GM12801 (cell line): ENCODE measurements around the gene NFIX.

Experiments used
- TF ChIP-seq, protein P1 (sequence below): IDR thresholded peaks from one replicate; pipeline ENCODE4 v1.5.1; 2011; ENCODE audit warnings: control low read depth; ENCODE audit not compliant: insufficient read length; ENCODE audit errors: extremely low read depth

The NFIX gene

DNA sequence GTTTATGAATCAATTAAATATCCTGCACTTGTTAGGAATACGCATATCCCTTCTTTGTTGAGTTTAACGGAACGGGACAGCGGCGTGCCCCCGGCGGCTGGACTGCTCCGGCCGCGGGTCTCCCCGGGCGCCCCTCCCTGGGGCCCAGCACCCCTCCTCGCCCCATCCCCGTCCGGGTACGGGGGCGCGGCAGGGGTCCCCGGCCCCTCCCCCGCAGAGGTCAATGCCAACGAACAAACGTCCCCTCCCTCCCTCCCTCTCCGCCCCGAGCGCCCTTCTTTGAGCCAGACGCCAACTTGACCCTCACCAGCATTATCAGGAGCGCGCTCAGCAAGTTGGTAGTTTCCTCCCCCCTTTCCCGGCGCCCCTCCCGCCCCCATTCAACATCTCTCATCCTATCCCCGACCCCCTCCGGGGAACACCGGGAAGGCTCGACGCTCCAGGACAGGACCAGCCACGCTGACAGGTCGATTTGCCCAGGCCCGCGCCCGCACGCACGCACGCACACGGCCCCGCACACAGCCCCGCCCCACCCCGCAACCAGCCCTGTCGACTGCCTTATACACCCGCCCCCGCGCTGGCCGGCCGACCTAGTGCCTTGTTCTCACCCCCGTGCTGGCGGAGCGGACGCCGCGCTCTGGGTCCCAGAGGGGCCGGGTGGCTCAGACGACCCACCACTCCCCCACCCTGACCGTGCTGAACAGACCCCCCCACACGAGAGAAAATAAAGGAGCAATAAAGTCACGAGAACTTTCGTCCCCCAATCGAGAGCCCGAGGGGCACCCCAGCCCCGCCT lies 102.4 kb downstream of the NFIX start:
- TF ChIP-seq, protein P1, sequence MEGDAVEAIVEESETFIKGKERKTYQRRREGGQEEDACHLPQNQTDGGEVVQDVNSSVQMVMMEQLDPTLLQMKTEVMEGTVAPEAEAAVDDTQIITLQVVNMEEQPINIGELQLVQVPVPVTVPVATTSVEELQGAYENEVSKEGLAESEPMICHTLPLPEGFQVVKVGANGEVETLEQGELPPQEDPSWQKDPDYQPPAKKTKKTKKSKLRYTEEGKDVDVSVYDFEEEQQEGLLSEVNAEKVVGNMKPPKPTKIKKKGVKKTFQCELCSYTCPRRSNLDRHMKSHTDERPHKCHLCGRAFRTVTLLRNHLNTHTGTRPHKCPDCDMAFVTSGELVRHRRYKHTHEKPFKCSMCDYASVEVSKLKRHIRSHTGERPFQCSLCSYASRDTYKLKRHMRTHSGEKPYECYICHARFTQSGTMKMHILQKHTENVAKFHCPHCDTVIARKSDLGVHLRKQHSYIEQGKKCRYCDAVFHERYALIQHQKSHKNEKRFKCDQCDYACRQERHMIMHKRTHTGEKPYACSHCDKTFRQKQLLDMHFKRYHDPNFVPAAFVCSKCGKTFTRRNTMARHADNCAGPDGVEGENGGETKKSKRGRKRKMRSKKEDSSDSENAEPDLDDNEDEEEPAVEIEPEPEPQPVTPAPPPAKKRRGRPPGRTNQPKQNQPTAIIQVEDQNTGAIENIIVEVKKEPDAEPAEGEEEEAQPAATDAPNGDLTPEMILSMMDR: no peak

DNA sequence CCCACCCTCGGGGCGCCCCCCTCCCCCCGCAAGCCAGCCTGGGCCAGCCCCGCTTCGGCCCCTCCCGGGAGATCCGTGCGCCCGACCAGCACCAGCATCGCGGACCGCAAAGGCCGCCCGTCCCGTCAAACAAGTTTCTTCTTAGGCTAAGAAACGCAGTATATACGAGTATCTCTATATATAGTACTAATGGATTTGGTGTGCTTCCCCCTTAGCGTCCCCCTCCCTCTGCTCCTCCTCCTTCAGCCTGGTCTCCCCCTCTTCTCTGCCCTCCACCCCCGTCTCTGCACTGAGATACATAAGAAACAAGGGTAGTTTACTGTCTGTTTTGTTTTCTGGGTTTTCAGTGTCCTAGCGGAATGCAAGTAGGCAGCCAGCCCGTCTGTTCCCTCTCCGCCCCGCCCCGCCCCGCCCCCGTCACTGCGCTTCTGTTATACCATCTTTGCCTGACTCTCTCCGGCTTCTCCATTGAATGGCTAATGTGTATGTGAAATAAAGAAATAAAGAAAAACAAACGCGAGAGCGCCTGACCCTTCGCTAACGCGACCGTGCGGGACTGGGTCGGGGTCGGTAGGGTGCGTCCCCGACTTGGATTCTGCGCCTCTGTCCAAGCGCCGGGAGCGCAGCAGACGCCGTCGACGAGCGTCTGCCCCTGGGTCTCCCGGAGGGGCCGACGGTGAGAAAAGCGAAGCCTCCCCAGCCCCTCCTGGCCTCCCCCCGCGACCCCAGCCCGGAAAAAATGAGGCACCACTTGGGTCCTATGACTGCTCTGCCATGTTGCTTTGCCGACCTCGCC lies 103.2 kb downstream of the NFIX start:
- TF ChIP-seq, protein P1: no peak

DNA sequence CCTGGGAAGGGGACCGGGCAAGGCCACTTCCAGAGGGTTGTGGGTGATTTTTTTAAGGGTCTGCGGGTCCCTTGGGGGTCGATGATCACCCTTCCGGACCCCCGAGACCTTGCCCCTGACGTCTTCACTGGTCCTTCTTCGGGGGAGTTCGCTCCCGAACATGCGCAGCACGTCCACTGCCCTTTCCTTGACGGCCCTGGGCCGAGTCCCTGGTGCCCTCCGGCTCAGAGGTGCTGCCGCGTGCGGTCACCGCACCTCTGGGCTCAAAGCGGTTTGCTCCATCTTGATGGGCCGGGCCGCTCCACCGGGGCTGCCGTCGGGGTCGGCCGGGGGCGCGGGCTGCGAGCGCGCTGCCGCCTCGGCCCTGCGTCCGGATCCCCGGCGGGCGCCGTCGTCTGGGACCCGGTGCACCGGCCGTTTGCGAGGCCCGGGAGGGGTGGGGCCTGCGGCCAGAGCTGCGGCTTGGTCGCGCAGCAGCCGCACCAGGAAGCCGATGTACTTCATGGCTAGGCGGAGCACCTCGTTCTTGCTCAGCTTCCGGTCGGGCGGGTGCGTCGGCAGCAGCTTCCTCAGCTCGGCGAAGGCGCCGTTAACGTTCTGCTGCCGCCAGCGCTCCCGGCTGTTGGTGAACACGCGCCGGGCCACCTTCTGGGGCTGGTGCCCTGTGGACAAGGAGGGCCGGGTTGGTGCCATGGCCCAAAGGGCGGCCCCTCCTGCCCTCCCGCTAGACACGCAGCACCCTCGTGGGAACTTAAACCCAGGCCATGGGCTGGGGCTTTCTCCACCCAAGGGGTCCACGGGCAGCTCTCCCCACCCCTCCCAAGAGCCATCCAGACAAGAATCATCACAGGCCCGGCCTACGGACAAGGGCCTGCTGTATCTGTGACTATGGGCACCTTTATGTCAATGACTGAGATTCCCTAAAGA lies 104.1 kb downstream of the NFIX start:
- TF ChIP-seq, protein P1: no peak

DNA sequence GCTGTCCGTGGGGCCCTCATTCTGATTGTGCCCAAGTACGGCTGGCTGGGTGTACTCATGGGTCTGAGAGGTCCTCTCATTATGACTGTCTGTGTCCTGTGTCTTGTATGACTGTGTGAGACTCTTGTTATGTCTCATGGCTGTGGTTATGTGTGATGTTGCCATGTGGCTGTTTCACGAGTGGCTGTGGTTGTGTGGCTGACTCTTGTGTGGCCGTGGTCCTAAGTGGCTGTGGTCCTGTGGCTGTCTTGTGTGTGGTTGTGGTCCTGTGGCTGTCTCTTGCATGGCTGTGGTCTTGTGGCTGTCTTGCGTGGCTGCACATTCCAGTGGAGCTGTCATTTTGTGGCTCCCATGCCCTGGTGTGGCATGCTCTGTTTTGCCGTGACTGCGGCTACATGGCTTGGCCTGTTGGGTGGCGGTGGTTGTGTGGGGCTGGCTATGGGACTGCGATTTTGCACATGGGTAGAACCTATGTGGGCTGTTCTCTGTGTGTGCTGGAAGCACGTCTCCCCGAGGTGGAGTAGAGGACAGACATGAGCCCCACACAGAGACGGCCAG lies 104.8 kb downstream of the NFIX start:
- TF ChIP-seq, protein P1: no peak

DNA sequence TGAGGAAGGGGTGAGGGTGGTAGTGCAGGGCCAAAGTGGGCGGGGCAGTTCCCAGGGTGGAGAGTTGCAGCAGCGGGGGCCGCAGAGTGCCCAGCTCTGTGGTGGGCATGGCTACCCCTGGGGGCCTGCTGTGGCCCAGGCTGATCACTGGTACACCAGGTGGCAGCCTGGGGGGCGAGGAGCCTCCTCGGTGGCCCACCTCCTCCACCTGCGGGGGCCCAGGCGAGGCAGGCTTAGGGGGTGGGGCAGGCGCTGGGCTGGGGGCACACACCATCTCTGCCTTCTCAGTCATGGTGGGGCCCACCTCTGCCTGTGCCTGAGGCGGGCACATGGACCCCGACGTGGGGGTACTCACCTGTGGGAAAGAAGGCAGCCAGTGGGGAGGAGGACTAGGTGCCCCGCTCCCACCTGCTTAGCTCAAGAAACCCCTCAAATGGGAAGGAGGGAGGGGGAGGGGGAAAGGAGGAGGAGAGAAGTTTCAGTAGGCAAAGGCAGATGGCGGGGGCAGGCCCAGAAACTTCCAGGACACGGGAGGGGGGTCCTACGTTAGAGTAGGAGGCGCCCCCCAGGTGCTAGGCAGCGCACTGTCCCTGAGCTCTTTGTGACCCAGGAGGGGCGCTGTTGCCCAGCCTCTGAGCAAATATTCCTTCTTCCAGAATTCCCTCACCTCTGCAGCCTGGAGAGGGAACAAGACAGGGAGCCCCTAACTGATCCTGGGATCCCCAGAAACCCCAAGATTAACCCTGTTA lies 105.7 kb downstream of the NFIX start:
- TF ChIP-seq, protein P1: no peak

DNA sequence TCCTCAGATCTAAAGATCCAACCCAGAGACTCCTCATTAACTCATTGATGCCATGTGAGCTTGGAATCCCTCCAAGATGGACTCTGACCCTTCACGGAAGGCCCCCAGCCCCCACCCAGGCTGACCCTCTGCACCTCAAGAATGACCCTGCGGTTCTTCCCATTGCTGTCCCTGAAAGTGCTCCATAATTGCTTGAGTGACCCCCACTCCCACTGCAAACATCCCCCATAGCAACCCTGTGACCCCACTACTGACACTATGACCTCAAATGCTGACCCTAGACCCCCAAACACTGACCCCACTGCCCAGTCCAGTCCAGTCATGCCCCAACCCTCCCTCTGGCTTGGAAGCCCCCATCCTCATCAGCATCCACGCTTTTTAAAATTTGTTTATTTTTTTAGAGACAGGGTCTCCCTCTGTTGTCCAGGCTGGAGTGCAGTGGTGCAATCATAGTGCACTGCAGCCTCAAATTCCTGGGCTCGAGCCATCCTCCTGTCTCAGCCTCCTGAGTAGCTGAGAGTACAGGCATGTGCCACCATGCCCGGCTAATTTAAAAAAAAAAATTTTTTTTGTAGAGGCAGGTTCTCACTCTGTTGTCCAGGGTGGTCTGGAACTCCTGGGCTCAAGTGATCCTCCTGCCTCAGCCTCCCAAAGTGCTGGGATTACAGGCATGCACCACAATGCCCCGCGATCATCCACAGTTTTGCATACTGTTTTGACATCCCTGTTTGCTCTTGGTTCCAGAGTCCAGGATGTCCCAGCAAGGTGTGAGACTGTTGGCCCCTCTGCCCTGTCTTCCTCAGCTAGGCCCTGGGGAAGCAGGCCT lies 106.5 kb downstream of the NFIX start:
- TF ChIP-seq, protein P1: no peak
